Sigmoid colon (tissue), 7 donors: ENCODE results near the gene ERCC8. TPM values are rescaled to one million over a fixed set of nuclear protein-coding genes. Genes with fewer than 3 reads are reported as not detected.

Experiments
- DNase-seq: peaks from one replicate; pipeline ENCODE4 v3.0.0-alpha.2; 2019
- H3K27ac ChIP-seq, 4 donors: fragments of 200-600 bp; sonication (generic); one replicate each; pipeline ENCODE4 v1.5.1; 2016 to 2019; ENCODE audit warnings: mild to moderate bottlenecking in 1 of 4
- H3K27me3 ChIP-seq, 3 donors: fragments of 200-600 bp; sonication (generic); one replicate each; pipeline ENCODE4 v1.5.1; 2019; ENCODE audit warnings: mild to moderate bottlenecking in 1 of 3
- H3K36me3 ChIP-seq, 4 donors: fragments of 200-600 bp; sonication (generic); one replicate each; pipeline ENCODE4 v1.5.1; 2016 to 2019
- H3K4me1 ChIP-seq, 4 donors: fragments of 200-600 bp; sonication (generic); one replicate each; pipeline ENCODE4 v1.5.1; 2017 to 2019
- H3K4me3 ChIP-seq, 4 donors: fragments of 200-600 bp; sonication (generic); one replicate each; pipeline ENCODE4 v1.5.1; 2017 to 2019; ENCODE audit warnings: mild to moderate bottlenecking in 2 of 4, moderate library complexity in 1 of 4
- H3K9me3 ChIP-seq, 4 donors: fragments of 200-600 bp in 3 of 4; sonication (generic) in 3 of 4; one replicate each; pipeline versions ENCODE4 v1.5.1 to v1.6.1; 2013 to 2019
- CTCF ChIP-seq, 4 experiments: fragments of 450-650 bp in 3 of 4; fragments of 200-600 bp in 1 of 4; IDR thresholded peaks; one replicate each; pipeline ENCODE4 v1.5.1; 2016 to 2019; ENCODE audit warnings: antibody characterized with exemption in 4 of 4, mild to moderate bottlenecking in 3 of 4, moderate library complexity in 2 of 4
- EP300 ChIP-seq, 4 donors: sonication (generic); formaldehyde crosslinking; IDR thresholded peaks; one replicate each; pipeline ENCODE4 v1.6.1; 2017; ENCODE audit warnings: antibody characterized with exemption in 4 of 4
- POLR2A ChIP-seq, 2 donors: fragments of 450-650 bp; IDR thresholded peaks; one replicate each; pipeline ENCODE4 v1.6.1; 2016; ENCODE audit warnings: antibody characterized with exemption in 2 of 2, mild to moderate bottlenecking in 2 of 2, moderate library complexity in 2 of 2
- POLR2AphosphoS5 ChIP-seq, 4 donors: sonication (generic); formaldehyde crosslinking; IDR thresholded peaks; one replicate each; pipeline ENCODE4 v1.6.1; 2017; ENCODE audit warnings: antibody characterized with exemption in 4 of 4
- WGBS, 2 donors: extraction: QIAGEN DNeasy Blood & Tissue Kit; methylation state at CpG; one replicate each; pipeline ENCODE4 v1.1.7; 2013; 5-methylcytosine and 5-hydroxymethylcytosine counted together
- intact Hi-C: fragments of 100-400 bp; cut with DNase I; formaldehyde crosslinking; loops from one replicate; pipeline ENCODE4 v1.15.1; 2023
- polyA plus RNA-seq, 3 donors: library from polyadenylated mRNA; stranded (reverse); fragments of 200-250 nt; gene quantifications; one replicate each; pipeline ENCODE4 v1.2.3, GENCODE V29; 2013
- total RNA-seq, 4 donors: library from RNA; depleted of rRNA; stranded (reverse); fragments of >200 nt; gene quantifications; one replicate each; pipeline ENCODE4 v1.1.0, GENCODE V29; 2016
- donor health status: healthy with polysubstance abuse.
- donor health status: Bipolar disorder and iron deficiency.
- donor health status: healthy.

Gene ERCC8
- total and polyA plus RNA-seq, 7 donors, result 5.8 to 16.4 (median 8.8) TPM

- intact Hi-C loops, result no loop called here
- H3K36me3 ChIP-seq, result no peaks in the 10 kb centered on the region
- no peak overlapping the region for H3K27ac ChIP-seq
- no peaks in the 10 kb centered on the region for H3K9me3 ChIP-seq
- TF ChIP-seq CTCF (IDR thresholded peaks at IDR 0.05) (no peak), POLR2A (IDR thresholded peaks at IDR 0.05) (no peak), POLR2AphosphoS5 (IDR thresholded peaks at IDR 0.05) (no peak), EP300 (IDR thresholded peaks at IDR 0.05) (no peak)
- WGBS, 2 donors, result 73 to 77% methylated on average over 3 of the region's 3 CpGs
- H3K27me3 ChIP-seq, result peaks cover 0 to 17% (median 3%) of the 10 kb centered on the region in 3 donors
- no peak for DNase-seq
- no peaks in the 10 kb centered on the region for H3K4me1 ChIP-seq
- no peak overlapping the region for H3K4me3 ChIP-seq
Observed at GRCh38 chr5:60836131-60836530, 108.7 kb downstream of the ERCC8 start.

- intact Hi-C loops, result no loop called here
- Histone ChIP-seq H3K36me3 (no peaks in the 10 kb centered on the region), H3K27ac (no peak overlapping the region), H3K9me3 (no peaks in the 10 kb centered on the region), H3K4me1 (no peaks in the 10 kb centered on the region), H3K27me3 (peaks cover 0 to 11% (median 0%) of the 10 kb centered on the region in 3 donors), H3K4me3 (no peak overlapping the region)
- WGBS, 2 donors, result 79 to 86% methylated on average over 5 of the region's 5 CpGs
- no peak for TF ChIP-seq POLR2AphosphoS5 (IDR thresholded peaks at IDR 0.05)
- DNase-seq, result no peak
Observed at GRCh38 chr5:60835554-60835953, 109.3 kb downstream of the ERCC8 start.

DNA sequence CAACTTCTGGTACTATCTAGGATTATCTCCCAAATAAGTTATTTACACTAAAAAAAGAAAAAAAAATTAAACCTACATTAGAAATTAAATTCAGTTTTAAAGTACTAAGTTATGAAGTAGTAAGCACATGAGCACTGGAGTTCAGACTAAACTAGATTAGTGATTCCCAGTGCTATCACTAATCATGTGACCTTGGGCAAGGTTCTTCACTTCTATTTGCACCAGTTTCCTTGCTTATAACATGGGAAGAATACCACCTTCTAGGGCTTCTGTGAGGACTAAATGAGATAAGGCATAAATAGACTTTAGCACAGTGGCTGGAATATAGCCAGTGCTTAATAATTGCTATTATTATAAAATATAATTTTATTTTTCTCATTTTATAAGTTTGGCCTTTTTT lies 111.3 kb downstream of the ERCC8 start:
- Histone ChIP-seq H3K9me3 (no peaks in the 10 kb centered on the region), H3K4me1 (no peaks in the 10 kb centered on the region), H3K27ac (no peak overlapping the region), H3K27me3 (no peaks in the 10 kb centered on the region), H3K4me3 (no peak overlapping the region), H3K36me3 (no peaks in the 10 kb centered on the region)
- TF ChIP-seq EP300 (IDR thresholded peaks at IDR 0.05) (no peak), POLR2A (IDR thresholded peaks at IDR 0.05) (no peak), CTCF (IDR thresholded peaks at IDR 0.05) (no peak), POLR2AphosphoS5 (IDR thresholded peaks at IDR 0.05) (no peak)
- DNase-seq, result no peak
- intact Hi-C loops, result no loop called here

- H3K27me3 ChIP-seq, result no peaks in the 10 kb centered on the region
- no peaks in the 10 kb centered on the region for H3K9me3 ChIP-seq
- no peak for DNase-seq
- no peak overlapping the region for H3K4me3 ChIP-seq
- intact Hi-C loops, result no loop called here
- no peak for TF ChIP-seq CTCF (IDR thresholded peaks at IDR 0.05)
- no peak for TF ChIP-seq POLR2AphosphoS5 (IDR thresholded peaks at IDR 0.05)
- no peak for TF ChIP-seq EP300 (IDR thresholded peaks at IDR 0.05)
- TF ChIP-seq POLR2A (IDR thresholded peaks at IDR 0.05), result no peak
- H3K27ac ChIP-seq, result no peak overlapping the region
- no peaks in the 10 kb centered on the region for H3K4me1 ChIP-seq
- no peaks in the 10 kb centered on the region for H3K36me3 ChIP-seq
Observed at GRCh38 chr5:60830581-60831127, 114.2 kb downstream of the ERCC8 start.

DNA sequence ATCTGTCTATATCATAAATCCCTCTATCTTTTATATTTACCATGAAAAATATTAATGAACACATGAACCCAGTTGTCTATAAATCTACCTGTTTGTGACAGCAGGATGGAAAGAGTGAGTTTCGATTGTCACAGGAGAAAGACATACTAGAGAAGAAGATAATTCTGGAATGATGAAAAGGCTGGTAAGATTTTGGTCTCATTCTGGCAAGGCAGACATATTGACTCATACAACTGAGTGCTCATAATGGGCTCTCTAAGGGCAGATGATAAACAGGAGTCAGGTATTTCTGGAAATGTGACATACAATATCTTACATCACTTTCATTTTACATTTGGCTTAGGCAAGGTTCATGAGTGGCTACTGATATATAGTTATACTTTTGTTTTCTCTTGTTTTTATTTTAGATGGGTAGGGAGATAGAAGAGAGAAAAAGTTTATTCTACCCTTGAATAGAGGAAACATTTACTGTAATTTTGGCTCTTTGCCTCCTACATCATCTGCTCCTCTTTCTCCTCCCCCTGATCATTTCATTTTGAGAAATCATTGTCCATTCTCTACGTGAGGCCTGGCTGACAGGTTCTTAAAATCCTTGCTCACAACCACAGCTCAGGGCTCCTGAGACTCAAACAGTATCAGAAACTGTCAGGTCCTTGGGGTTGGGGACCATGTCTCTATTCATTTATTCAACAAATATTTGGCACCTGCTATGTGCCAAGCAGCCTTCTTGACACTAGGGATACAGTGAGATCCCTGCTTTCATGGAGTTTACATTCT lies 115.2 kb downstream of the ERCC8 start:
- intact Hi-C loops, result no loop called here
- DNase-seq, result no peak
- Histone ChIP-seq H3K27ac (no peak overlapping the region), H3K4me3 (no peak overlapping the region), H3K36me3 (no peaks in the 10 kb centered on the region), H3K27me3 (no peaks in the 10 kb centered on the region), H3K4me1 (no peaks in the 10 kb centered on the region), H3K9me3 (no peaks in the 10 kb centered on the region)
- TF ChIP-seq POLR2AphosphoS5 (IDR thresholded peaks at IDR 0.05) (no peak), POLR2A (IDR thresholded peaks at IDR 0.05) (no peak), EP300 (IDR thresholded peaks at IDR 0.05) (no peak), CTCF (IDR thresholded peaks at IDR 0.05) (no peak)
- 76 to 81% methylated on average over 2 of the region's 2 CpGs for WGBS, 2 donors
